Activated CD8-positive, alpha-beta memory T cell treated with anti-CD3 and anti-CD28 coated beads, Interleukin-2, amount 10 ng/mL, durations not matched to agents 7 days and 5 days (primary cell): Measurements from ENCODE around the gene FGFBP3. TPM values are rescaled to one million over a fixed set of nuclear protein-coding genes. Genes with fewer than 3 reads are reported as not detected.
"Not testable (repeated sequence)": the region's sequence is repeated elsewhere in the genome, so short reads cannot be mapped to it uniquely, and the experiment has no call there.

Experiments
- ATAC-seq: fragments of 150-1000 bp; cut with Tn5 transposase; one replicate; pipeline ENCODE4 v1.10.0; 2021; ENCODE audit warnings: moderate library complexity
- CTCF ChIA-PET: fragments of 350-600 bp; sonication (Branson Sonifier 250); formaldehyde crosslinking; loops from one replicate; lab custom pipeline; 2021; ENCODE audit warnings: antibody characterized with exemption; lab: Charles Lee
- DNase-seq: peaks from one replicate; pipeline ENCODE4 v3.0.0-alpha.2; 2020
- H3K27ac Mint-ChIP-seq: one replicate; pipeline ENCODE4 v1.8.0; 2021; ENCODE audit warnings: mild to moderate bottlenecking, mixed read lengths
- H3K27me3 Mint-ChIP-seq: one replicate; pipeline ENCODE4 v1.8.0; 2021; ENCODE audit warnings: mixed read lengths
- H3K36me3 Mint-ChIP-seq: one replicate; pipeline ENCODE4 v1.8.0; 2021; ENCODE audit warnings: mild to moderate bottlenecking, mixed read lengths
- H3K4me1 Mint-ChIP-seq: one replicate; pipeline ENCODE4 v1.8.0; 2021; ENCODE audit warnings: mixed read lengths
- H3K4me3 Mint-ChIP-seq: one replicate; pipeline ENCODE4 v1.8.0; 2021; ENCODE audit warnings: mild to moderate bottlenecking, moderate library complexity, mixed read lengths
- H3K9me3 Mint-ChIP-seq: one replicate; pipeline ENCODE4 v1.8.0; 2022; ENCODE audit warnings: low read depth, mixed read lengths
- total RNA-seq, 2 experiments: library from RNA; stranded (reverse); gene quantifications; one replicate each; pipeline ENCODE4 v1.2.3, GENCODE V29; 2021

Gene FGFBP3
- total RNA-seq, 2 experiments from 2014 or later = 1.5 to 1.9 TPM

GRCh38 chr10:91924212-91925021 lies 15.1 kb upstream of the FGFBP3 start:
- ATAC-seq (peak; percentile 1), DNase-seq (no peak)
- Mint-ChIP-seq H3K4me1 (peaks cover 55% of the 10 kb centered on the region), H3K36me3 (peaks cover 21% of the 10 kb centered on the region), H3K27ac (peak overlapping the region; percentile 97), H3K4me3 (peak overlapping the region; percentile 97), H3K27me3 (no peaks in the 10 kb centered on the region), H3K9me3 (no peaks in the 10 kb centered on the region)
- CTCF ChIA-PET = interaction anchor here (0.6 to 2.4 kb wide), 13 partner anchors 8 to 516 kb away, joined by 3 to 15 read pairs (median 4); partner anchors contain the start of gene FGFBP3

- DNase-seq = peak; percentile 95
- H3K36me3 Mint-ChIP-seq = peaks cover 18% of the 10 kb centered on the region
- H3K27ac Mint-ChIP-seq = peak within 1 kb of the TSS; percentile 97
- H3K9me3 Mint-ChIP-seq = peaks cover 1% of the 10 kb centered on the region
- peak; percentile 97 for ATAC-seq
- H3K27me3 Mint-ChIP-seq = no peaks in the 10 kb centered on the region
- H3K4me1 Mint-ChIP-seq = peaks cover 48% of the 10 kb centered on the region
- H3K4me3 Mint-ChIP-seq = peak within 1 kb of the TSS; percentile 97
- CTCF ChIA-PET = interaction anchor here (0.6 to 2.4 kb wide), 13 partner anchors 9 to 515 kb away, joined by 3 to 15 read pairs (median 4); partner anchors contain the start of gene FGFBP3
Observed at GRCh38 chr10:91923371-91924211, 14.3 kb upstream of the FGFBP3 start, which contains the start of gene BTAF1. Gene BTAF1 (plus strand): TSS chr10:91923770. CDS start chr10:91924077, 307 bp downstream.

GRCh38 chr10:91919651-91920050 lies 10.4 kb upstream of the FGFBP3 start:
- CTCF ChIA-PET = interaction anchor here (1.1 kb wide), 2 partner anchors 161 to 286 kb away, joined by 3 to 4 read pairs; no protein-coding TSS in a partner anchor
- Mint-ChIP-seq H3K4me1 (peaks cover 18% of the 10 kb centered on the region), H3K27ac (no peak overlapping the region)

GRCh38 chr10:91910467-91910866 lies 1.2 kb upstream of the FGFBP3 start:
- H3K4me3 Mint-ChIP-seq = no peak overlapping the region
- CTCF ChIA-PET = interaction anchor here (0.9 to 1.3 kb wide), 2 partner anchors 13 to 612 kb away, joined by 5 to 7 read pairs; partner anchors contain the start of gene BTAF1
- H3K9me3 Mint-ChIP-seq = no peaks in the 10 kb centered on the region
- peaks cover 30% of the 10 kb centered on the region for H3K4me1 Mint-ChIP-seq
- peaks cover 27% of the 10 kb centered on the region for H3K27me3 Mint-ChIP-seq
- ATAC-seq (no peak), DNase-seq (no peak)
- H3K27ac Mint-ChIP-seq = no peak overlapping the region
- H3K36me3 Mint-ChIP-seq = peaks cover 8% of the 10 kb centered on the region

More at GRCh38 chr10:91919651-91920050, 10.4 kb upstream of the FGFBP3 start:
- no peak for ATAC-seq
- Mint-ChIP-seq H3K36me3 (peaks cover 6% of the 10 kb centered on the region), H3K9me3 (peaks cover 1% of the 10 kb centered on the region), H3K4me3 (no peak overlapping the region), H3K27me3 (peaks cover 33% of the 10 kb centered on the region)
- no peak for DNase-seq

- no peaks in the 10 kb centered on the region for H3K9me3 Mint-ChIP-seq
- DNase-seq (peak; percentile 84), ATAC-seq (peak; percentile 89)
- H3K27ac Mint-ChIP-seq = peak overlapping the region; percentile 81
- CTCF ChIA-PET = interaction anchor here (0.6 to 2.4 kb wide), 15 partner anchors 9 to 998 kb away, joined by 3 to 13 read pairs (median 5); partner anchors contain the start of genes BTAF1 and TNKS2
- peaks cover 12% of the 10 kb centered on the region for H3K36me3 Mint-ChIP-seq
- peaks cover 10% of the 10 kb centered on the region for H3K27me3 Mint-ChIP-seq
- peak overlapping the region; percentile 84 for H3K4me3 Mint-ChIP-seq
- H3K4me1 Mint-ChIP-seq = peaks cover 30% of the 10 kb centered on the region
Observed at GRCh38 chr10:91908337-91909116, 759 bp downstream of the FGFBP3 start.

- Mint-ChIP-seq H3K27me3 (peaks cover 4% of the 10 kb centered on the region), H3K4me1 (peaks cover 28% of the 10 kb centered on the region), H3K36me3 (peaks cover 12% of the 10 kb centered on the region), H3K4me3 (peak overlapping the region; percentile 84), H3K27ac (peak overlapping the region; percentile 81), H3K9me3 (no peaks in the 10 kb centered on the region)
- peak; percentile 34 for ATAC-seq
- no peak for DNase-seq
- CTCF ChIA-PET = interaction anchor here (0.7 to 2.4 kb wide), 13 partner anchors 9 to 609 kb away, joined by 3 to 13 read pairs (median 5); partner anchors contain the start of genes BTAF1 and TNKS2
Observed at GRCh38 chr10:91907914-91908336, 1.4 kb downstream of the FGFBP3 start.

GRCh38 chr10:91907033-91907594 lies 2.2 kb downstream of the FGFBP3 start:
- H3K27me3 Mint-ChIP-seq = peaks cover 2% of the 10 kb centered on the region
- H3K36me3 Mint-ChIP-seq = peaks cover 12% of the 10 kb centered on the region
- no peaks in the 10 kb centered on the region for H3K9me3 Mint-ChIP-seq
- ATAC-seq (no peak), DNase-seq (no peak)
- CTCF ChIA-PET = interaction anchor here (0.7 to 2.4 kb wide), 5 partner anchors 49 to 609 kb away, joined by 3 to 9 read pairs (median 7); partner anchors contain the start of gene TNKS2
- peaks cover 32% of the 10 kb centered on the region for H3K4me1 Mint-ChIP-seq
- H3K27ac Mint-ChIP-seq = no peak overlapping the region
- H3K4me3 Mint-ChIP-seq = peak overlapping the region; percentile 84

- peaks cover 6% of the 10 kb centered on the region for H3K27me3 Mint-ChIP-seq
- peak; percentile 75 for DNase-seq
- CTCF ChIA-PET = no interaction called here
- peaks cover 23% of the 10 kb centered on the region for H3K4me1 Mint-ChIP-seq
- peak; percentile 100 for ATAC-seq
- peak overlapping the region; percentile 86 for H3K27ac Mint-ChIP-seq
- no peaks in the 10 kb centered on the region for H3K9me3 Mint-ChIP-seq
- no peak overlapping the region for H3K4me3 Mint-ChIP-seq
- H3K36me3 Mint-ChIP-seq = peaks cover 14% of the 10 kb centered on the region
Observed at GRCh38 chr10:91901784-91902677, 7.3 kb downstream of the FGFBP3 start.

- no peaks in the 10 kb centered on the region for H3K9me3 Mint-ChIP-seq
- no peak for ATAC-seq
- H3K36me3 Mint-ChIP-seq = peaks cover 2% of the 10 kb centered on the region
- no peak for DNase-seq
- H3K27ac Mint-ChIP-seq = no peak overlapping the region
- CTCF ChIA-PET = no interaction called here
- H3K4me1 Mint-ChIP-seq = peaks cover 14% of the 10 kb centered on the region
- H3K27me3 Mint-ChIP-seq = peaks cover 15% of the 10 kb centered on the region
- no peak overlapping the region for H3K4me3 Mint-ChIP-seq
Observed at GRCh38 chr10:91897421-91897820, 11.9 kb downstream of the FGFBP3 start.

GRCh38 chr10:91896212-91896756 lies 13.0 kb downstream of the FGFBP3 start:
- no peak overlapping the region for H3K27ac Mint-ChIP-seq
- CTCF ChIA-PET = interaction anchor here (1.4 kb wide), 1 partner anchor 616 kb away, joined by 3 read pairs; no protein-coding TSS in a partner anchor
- DNase-seq (no peak), ATAC-seq (no peak)
- H3K4me1 Mint-ChIP-seq = peaks cover 3% of the 10 kb centered on the region
- H3K27me3 Mint-ChIP-seq = peaks cover 15% of the 10 kb centered on the region
- no peaks in the 10 kb centered on the region for H3K36me3 Mint-ChIP-seq
- H3K9me3 Mint-ChIP-seq = no peaks in the 10 kb centered on the region
- no peak overlapping the region for H3K4me3 Mint-ChIP-seq

GRCh38 chr10:91894261-91894685 lies 15.0 kb downstream of the FGFBP3 start:
- H3K36me3 Mint-ChIP-seq, ATAC-seq, DNase-seq, H3K27ac Mint-ChIP-seq, H3K9me3 Mint-ChIP-seq, CTCF ChIA-PET, H3K4me1 Mint-ChIP-seq, H3K4me3 Mint-ChIP-seq: not testable (repeated sequence)
- H3K27me3 Mint-ChIP-seq = peaks cover 24% of the 10 kb centered on the region
